ENCODE measurements around the gene AKAP17A. TPM values are rescaled to one million over a fixed set of nuclear protein-coding genes. Genes with fewer than 3 reads are reported as not detected.
"Not testable (repeated sequence)": the region's sequence is repeated elsewhere in the genome, so short reads cannot be mapped to it uniquely, and the experiment has no call there.

Gene AKAP17A, protein sequence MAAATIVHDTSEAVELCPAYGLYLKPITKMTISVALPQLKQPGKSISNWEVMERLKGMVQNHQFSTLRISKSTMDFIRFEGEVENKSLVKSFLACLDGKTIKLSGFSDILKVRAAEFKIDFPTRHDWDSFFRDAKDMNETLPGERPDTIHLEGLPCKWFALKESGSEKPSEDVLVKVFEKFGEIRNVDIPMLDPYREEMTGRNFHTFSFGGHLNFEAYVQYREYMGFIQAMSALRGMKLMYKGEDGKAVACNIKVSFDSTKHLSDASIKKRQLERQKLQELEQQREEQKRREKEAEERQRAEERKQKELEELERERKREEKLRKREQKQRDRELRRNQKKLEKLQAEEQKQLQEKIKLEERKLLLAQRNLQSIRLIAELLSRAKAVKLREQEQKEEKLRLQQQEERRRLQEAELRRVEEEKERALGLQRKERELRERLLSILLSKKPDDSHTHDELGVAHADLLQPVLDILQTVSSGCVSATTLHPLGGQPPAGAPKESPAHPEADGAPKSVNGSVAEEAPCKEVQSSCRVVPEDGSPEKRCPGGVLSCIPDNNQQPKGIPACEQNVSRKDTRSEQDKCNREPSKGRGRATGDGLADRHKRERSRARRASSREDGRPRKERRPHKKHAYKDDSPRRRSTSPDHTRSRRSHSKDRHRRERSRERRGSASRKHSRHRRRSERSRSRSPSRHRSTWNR
- polyA plus RNA-seq (ENCODE audit: insufficient read length in 4 of 4): 10 to 100 TPM; 38.2 to 63.7 (median 41.4) TPM

DNA sequence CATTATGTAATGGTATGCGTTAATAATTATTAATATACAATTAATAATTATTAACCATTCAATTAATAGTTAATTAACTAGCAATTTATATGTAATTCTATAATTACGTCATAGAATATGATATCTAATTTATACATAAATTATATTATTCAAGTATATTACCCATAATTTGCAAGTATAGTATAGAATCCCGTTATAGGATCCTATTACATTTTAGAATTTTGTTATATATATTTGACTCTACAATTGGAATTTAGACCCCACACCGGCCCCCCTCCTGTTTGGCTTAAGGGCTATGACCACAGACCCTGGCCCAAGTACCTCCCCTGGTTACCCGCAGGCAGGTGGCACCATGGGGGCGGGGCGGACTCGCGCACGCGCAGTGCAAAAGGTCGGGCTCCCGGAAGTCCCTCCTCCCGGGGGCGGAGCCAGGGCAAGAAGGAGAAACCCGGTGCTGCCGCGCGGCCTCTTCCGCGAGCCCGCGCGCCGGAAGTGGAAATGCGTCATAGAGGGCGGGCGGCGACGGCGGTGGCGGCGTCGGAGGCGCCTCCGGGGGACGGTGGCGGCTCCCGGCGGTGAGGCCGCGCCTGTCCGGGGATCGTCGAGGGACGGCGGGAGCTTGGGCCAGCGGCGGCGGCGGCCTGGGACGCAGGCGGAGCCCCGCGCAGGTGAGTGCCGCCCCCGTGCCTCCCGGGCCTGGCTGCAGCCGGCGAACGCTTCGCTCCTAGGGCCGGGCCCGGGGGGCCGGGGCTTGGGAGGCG is at the start of gene AKAP17A:
Gene AKAP17A, plus strand, starts transcription at position 503 of the 761 bp plus-strand sequence. CDS start 1,859 bp downstream, outside the sequence.
- DNase-seq (ENCODE audit: low read depth in 4 of 4, low spot score in 3 of 4): peak; percentile 84 to 91 (median 88)

DNA sequence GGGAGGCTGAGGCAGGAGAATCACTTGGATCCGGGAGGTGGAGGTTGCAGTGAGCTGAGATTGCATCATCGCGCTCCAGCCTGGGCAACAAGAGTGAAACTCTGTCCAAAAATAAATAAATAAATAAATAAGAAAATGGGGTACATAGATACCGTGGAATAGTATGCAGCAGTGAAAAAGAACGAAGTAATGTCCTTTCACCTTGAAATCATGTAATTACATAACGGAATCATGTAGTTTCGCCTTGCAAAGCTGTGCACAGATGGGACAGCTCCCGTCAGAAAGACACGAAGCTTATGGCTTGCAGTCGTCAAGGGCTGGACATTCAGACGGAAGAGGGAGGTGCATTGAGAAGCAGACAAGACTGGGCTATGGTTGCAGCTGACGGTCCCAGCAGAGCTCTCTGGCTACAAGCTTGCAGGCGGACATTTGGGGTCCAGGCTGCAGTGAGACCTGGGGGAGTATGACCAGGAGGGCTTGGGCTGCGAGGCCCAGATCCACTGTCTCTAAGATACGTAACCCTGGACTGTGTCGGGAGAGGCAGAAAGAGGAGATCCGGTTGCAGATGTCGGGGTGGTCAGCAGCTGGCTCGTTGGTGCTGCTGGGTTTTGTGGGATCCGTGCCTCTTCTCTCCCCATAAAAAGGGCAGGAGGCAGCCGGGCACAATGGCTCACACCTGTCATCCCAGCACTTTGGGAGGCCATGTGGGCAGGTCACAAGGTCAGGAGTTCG is 48.2 kb upstream of the AKAP17A start:
- no peak for DNase-seq (ENCODE audit: low read depth in 4 of 4, low spot score in 3 of 4)

DNA sequence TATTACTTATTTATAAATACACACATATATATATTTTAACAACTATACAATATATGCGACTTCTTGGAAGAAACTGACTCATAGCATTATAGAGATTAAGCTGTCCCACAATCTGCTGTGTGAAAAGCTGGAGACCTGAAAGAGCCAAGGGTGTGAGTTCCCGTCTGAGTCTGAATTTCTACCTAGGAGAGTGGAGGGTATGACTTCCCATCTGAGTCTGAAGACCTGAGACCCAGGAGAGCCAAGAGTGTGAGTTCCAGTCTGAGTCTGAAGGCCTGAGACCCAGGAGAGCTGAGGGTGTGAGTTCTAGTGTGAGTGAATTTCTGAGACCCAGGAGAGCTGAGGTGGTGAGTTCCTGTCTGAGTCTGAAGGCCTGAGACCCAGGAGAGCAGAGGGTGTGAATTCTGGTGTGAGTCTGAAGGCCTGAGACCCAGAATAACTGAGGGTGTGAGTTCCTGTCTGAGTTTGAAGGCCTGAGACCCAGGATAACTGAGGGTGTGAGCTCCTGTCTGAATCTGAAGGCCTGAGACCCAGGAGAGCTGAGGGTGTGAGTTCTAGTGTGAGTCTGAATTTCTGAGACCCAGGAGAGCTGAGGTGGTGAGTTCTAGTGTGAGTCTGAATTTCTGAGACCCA is 45.5 kb upstream of the AKAP17A start:
- no peak for DNase-seq (ENCODE audit: low read depth in 4 of 4, low spot score in 3 of 4)

DNA sequence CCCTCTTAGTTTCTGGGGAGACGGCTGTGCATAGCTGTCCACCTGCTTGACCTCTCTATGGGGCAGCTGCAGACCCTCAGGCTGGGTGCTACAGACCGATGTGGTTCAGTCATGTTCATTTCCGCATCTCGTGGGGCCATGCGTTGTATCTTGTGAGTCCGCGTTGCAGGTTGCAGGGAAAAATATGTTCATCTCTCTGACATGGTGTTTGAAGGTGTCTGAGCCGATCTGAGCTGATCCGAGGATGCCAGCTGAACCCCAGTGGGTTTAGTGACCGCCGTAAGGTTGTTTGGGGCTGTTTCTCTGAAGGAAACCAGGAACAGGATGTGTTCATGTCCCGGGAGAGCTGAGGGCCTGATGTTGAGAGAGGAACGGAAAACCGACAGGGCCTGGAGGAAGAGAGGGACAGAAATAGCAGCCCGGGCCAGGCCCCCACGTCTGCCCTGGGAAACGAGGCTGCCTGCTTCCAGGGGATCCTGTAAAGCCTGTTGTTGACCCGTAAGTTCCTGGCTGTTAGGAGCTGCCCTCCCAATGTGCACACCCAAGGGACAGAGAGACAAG is 44.6 kb upstream of the AKAP17A start:
- DNase-seq (ENCODE audit: low read depth in 4 of 4, low spot score in 3 of 4): no peak

DNA sequence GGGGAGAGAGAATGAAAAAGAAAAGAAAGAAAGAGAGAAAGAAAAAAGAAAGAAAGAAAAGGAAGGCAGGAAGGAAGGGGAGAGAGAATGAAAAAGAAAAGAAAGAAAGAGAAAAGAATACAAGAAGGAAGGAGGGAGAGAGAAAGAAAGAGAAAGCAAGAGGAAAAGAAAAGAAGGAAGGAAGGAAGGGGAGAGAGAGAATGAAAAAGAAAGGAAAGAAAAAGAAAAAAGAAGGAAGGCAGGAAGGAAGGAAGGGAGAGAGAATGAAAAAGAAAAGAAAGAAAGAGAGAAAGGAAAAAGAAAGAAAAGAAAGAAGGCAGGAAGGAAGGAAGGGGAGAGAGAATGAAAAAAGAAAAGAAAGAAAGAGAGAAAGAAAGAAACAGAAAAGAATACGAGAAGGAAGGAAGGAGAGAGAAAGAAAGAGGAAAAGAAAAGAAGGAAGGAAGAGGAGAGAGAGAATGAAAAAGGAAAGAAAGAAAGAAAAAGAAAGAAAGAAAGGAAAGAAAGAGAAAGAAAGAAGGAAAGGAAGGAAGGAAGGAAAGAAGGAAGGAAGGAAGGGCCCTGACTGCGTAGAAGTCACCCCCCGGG is 39.4 kb upstream of the AKAP17A start:
- DNase-seq (ENCODE audit: low read depth in 4 of 4, low spot score in 3 of 4): no peak

DNA sequence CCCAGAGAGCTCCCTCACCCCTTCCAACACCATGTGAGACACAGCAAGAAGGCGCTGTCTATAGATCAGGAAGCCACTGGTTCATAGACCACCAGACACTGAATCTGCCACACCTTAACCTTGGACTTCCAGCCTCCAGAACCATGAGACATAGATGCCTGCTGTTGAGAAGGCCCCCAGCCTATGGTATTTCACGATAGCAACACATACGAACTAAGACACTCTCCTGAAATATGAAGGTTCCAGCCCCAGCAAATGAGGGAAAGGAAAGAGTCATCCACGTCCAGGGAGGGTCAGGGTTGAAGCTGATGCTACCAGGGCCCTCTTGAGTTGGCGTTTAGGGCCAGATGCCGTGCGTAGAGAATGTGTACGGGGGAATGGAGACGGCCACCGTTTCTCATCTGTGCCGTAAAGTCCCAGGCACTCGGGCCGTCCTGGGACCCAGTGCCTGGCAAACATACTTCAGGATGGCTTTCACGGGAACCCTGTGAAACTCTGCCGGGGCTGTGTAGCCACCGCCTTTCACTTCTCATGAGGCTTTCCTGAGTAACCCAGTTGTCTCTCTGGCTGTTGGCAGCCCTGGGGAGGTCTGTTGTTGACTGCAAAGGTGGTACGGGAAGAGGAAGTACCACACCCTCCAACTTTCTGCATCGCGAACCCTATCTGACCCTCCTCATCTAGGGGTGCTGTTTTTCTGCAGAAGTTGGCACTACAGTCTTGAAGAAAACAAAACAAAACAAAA is 36.8 kb upstream of the AKAP17A start:
- no peak for DNase-seq (ENCODE audit: low read depth in 4 of 4, low spot score in 3 of 4)

DNA sequence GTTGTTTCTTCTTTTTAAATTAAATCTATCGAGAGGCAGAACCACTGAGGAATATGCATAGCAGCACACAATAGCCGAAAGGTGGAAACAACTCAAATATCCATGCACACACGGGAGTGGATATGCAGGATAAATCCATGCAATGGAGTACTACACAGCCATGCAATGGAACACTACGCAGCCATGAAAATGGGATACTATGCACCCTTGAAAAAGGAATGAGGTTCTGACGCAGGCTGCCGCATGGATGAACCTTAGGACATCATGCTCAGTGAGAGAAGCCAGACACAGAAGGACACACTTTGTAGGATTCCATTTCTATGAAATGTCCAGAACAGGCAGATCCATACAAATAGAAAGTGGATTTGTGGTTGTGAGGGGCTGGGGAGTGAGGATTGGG is 36.0 kb upstream of the AKAP17A start:
- no peak for DNase-seq (ENCODE audit: low read depth in 4 of 4, low spot score in 3 of 4)

DNA sequence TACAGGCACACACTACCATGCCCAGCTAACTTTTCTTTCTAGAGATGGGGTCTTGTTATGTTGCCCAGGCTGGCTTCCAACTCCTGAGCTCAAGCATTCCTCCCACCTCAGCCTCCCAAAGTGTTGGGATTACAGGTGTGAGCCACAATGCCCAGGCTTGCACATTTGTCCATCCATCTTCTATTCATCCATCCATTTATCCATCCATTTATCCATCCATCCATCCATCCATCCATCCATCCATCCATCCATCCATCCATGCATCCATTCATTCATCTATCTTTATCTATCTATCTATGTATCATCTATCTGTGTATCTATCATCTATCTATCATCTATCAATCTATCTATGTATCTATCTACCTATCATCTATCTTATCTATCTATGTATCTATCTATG is 34.0 kb upstream of the AKAP17A start:
- DNase-seq (ENCODE audit: low read depth in 4 of 4, low spot score in 3 of 4): not testable (repeated sequence)

DNA sequence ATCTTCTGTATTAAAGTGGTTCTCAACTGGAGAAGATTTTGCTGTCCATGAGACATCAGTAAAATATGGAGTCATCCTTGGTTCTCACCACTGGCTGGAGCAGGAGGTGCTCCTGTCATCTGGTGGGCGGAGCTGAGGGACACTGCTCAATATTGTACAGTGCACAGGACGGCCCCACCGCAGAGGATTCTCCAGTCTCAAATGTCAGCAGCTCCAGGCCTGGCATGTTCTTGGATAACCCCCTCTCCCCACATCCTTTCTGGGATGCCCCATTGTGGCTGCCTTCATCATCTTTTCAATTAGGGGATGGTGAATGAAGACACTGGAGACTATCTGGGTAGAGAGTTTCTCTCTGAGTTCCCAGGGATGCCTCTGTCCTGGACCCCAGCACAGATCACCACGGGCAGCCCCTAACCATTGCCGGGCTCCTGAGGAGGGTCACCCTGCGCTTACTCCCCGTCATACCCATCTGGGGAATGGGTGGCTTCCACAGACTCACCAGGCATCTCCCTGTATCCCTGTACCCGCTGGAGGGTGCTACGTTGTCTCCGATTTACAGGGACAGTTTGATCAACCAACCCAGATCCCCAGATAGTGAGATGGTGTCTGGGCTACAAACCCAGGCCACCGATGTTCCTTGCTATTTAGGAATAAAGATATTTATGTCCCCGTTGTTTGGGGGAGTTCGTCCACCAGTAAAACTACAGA is 32.5 kb upstream of the AKAP17A start:
- DNase-seq (ENCODE audit: low read depth in 4 of 4, low spot score in 3 of 4): no peak

DNA sequence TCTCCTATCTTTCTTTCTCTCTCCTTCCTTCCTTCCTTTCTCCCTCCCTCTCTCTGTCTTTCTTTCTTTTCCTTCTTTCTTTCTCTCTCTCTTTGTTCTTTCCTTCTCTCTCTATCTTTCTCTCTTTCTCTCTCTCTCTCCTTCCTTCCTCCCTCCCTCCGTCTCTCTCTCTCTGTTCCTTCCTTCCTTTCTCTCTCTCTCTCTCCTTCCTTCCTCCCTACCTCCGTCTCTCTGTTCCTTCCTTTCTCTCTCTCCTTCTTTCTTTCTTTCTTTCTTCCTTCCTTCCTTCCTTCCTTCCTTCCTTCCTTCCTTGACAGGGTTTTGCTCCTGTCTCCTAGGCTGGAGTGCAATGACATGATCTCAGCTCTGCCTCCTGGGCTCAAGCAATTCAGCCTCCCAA is 30.2 kb upstream of the AKAP17A start:
- DNase-seq (ENCODE audit: low read depth in 4 of 4, low spot score in 3 of 4): no peak

DNA sequence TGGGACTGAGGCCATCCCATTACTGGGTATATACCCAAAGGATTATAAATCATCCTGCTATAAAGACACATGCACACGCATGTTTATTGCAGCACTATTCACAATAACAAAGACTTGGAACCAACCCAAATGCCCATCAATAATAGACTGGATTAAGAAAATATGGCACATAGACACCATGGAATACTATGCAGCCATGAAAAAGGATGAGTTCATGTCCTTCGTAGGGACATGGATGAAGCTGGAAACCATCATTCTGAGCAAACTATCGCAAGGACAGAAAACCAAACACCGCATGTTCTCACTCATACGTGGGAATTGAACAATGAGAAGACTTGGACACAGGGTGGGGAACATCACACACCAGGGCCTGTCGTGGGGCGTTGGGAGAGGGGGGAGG is 27.3 kb upstream of the AKAP17A start:
- not testable (repeated sequence) for DNase-seq (ENCODE audit: low read depth in 4 of 4, low spot score in 3 of 4)

DNA sequence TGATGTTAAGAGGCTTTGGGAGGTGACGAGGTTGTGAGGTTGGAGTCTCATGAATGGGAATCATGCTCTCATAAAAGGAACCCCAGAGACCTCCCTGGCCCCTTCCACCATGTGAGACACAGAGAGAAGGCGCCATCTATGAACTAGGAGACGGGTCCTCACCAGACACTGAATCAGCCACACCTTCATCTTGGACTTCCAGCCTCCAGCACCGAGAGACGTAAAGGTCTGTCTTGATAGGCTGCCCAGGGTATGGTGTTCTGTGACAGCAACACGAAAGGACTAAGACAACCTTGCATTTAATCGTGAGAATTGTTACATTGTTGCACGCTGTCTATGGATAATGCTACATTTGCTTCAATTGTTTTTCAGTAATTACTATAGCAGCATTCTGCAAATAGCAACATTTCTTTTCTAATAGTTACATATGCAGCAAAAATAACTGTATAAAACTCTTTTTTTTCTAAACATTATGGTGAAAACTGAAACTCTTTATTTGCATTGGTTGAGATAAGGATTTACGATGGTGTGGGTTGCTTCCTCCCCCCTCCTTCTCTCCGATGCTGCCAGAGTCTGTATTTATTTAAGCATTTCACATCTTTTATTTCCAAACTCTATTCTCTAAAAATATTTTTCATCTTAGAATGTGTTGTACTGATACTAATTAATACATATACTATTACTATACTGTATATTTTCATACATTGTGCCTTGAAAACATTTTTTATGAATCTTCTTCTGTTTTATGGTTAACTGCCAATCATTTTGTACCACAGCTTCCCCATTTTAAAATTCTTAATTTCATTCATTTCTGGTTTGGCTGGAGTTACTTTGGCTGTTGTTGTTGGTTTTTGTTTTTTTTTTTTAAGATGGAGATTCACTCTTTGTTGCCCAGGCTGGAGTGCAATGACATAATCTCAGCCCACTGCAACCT is 26.4 kb upstream of the AKAP17A start:
- no peak for DNase-seq (ENCODE audit: low read depth in 4 of 4, low spot score in 3 of 4)

DNA sequence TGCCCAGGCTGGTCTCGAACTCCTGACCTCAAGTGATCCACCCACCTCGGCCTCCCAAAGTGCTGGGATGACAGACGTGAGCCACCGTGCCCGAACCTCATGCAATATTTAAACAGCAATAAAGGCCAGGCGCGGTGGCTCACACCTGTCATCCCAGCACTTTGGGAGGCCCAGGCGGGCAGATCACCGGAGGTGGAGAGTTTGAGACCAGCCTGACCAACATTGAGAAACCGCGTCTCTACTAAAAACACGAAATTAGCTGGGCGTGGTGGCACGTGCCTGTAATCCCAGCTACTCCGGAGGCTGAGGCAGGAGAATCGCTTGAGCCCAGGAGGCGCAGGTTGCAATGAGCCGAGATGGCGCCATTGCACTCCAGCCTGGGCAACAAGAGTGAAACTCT is 17.2 kb upstream of the AKAP17A start:
- DNase-seq (ENCODE audit: low read depth in 4 of 4, low spot score in 3 of 4): not testable (repeated sequence)

DNA sequence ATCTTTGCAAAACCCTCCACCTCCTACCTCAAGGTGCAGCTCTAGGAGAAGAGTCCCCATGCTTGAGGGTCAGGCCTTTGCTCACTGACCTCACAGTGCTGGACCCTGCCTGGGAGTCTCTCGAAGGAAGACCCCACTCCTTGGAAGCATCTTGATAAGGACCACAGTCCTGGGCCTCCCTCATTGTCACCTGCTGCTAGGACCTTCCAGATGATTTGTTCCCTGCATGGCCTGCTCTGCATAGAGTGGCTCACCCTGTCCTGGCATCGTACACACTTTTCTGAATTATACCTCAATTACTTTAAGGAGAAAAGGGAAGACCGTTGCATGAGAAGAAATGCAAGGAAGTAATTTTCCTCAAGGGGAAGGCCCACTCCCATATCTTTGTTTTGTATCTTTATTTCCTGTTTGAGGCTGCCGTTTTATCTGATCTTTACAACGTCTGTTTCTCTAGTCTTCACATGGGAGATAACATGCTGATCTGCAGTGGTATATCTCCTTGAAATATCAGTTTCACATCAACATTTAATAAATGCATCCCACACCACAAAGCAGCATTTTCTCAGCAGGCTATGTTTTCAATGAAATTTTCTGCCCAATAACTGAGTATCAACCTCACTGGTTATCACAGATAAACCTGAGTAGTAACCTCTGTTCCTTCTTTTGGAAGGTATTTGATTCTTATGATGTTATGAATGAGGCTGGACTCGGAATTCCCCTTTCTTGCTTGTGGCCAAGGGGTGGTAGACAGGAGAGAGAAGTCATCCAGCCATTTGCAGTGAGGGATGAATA is 15.0 kb upstream of the AKAP17A start:
- no peak for DNase-seq (ENCODE audit: low read depth in 4 of 4, low spot score in 3 of 4)

DNA sequence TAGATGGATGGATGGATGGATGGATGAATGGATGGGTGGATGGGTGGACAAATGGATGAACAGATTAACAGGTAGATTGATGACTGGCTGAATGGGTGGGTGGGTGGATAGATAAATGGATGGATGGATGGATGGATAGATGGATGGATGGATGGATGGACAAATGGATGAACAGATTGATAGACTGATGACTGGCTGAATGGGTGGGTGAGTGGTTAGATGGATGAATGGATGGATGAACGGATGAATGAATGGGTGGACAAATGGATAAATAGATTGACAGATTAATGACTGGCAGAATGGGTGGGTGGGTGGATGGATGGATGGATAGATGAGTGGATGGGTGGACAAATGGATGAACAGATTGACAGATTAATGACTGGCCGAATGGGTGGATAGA is 13.6 kb upstream of the AKAP17A start:
- no peak for DNase-seq (ENCODE audit: low read depth in 4 of 4, low spot score in 3 of 4)

DNA sequence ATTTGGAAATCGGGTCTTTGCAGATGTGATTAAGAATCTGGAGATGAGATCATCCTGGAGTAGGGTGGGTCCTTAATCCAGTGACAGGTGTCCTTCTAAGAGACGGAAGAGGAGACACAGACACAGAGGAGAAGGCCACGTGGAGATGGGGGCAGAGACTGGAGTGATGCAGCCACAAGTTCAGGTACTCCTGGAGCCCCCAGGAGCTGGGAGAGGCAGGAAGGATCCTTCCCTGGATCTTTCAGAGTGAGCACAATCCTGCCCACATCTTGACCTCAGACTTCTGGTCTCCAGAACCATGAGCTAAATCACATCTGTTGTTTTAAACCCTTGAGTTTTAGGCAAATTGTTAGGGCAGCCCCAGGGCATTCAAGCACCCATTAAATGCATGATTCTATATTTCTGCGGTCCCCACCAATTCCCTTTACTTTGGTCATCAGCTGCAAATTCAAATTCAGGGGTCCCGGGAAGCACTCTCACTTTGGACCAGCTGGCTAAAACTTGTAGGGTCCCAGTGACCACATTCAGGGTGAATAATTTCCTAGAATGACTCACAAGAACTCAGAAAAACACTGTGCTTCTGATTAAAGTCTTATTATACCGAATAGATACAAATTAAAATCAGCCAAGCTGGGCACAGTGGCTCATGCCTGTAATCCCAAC is 12.8 kb upstream of the AKAP17A start:
- DNase-seq (ENCODE audit: low read depth in 4 of 4, low spot score in 3 of 4): no peak
